HG03066 (cell line): Measurements from ENCODE around the gene SLC50A1.

Experiments used
- ATAC-seq: cut with Tn5 transposase; IDR thresholded peaks from one replicate; pipeline ENCODE4 v1.9.1; 2021; ENCODE audit warnings: low read depth; ENCODE audit not compliant: unreplicated experiment

Gene SLC50A1

DNA sequence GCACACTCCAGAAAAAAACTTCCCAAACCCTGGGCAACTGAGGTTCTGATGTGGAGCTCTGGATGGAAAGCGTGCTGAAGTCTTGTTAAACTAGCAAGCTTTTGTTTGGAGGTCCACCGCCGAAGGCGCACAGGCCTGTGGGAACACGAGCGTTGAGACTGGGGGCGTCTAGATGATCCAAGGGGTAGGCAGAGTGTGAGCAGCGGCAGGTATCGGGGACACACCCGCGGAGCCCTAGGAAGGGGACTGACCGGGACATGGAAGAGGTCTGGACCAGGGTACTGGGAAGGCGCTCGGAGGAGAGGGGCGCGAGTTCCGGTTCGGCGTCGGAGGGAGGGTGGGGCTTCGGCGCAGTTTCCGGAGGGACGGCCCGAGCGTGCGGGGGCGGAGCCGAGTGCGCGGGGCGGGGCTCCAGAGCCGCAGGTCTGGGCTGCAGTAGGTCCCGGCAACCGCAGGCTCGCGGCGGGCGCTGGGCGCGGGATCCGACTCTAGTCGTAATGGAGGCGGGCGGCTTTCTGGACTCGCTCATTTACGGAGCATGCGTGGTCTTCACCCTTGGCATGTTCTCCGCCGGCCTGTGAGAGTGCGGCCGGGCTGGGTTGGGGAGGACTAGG, at the start of gene SLC50A1:
Gene SLC50A1, plus strand, starts transcription at position 438 of the 614 bp plus-strand sequence. Its CDS starts 60 bp downstream, at position 498.
- ATAC-seq: peak; percentile 74

DNA sequence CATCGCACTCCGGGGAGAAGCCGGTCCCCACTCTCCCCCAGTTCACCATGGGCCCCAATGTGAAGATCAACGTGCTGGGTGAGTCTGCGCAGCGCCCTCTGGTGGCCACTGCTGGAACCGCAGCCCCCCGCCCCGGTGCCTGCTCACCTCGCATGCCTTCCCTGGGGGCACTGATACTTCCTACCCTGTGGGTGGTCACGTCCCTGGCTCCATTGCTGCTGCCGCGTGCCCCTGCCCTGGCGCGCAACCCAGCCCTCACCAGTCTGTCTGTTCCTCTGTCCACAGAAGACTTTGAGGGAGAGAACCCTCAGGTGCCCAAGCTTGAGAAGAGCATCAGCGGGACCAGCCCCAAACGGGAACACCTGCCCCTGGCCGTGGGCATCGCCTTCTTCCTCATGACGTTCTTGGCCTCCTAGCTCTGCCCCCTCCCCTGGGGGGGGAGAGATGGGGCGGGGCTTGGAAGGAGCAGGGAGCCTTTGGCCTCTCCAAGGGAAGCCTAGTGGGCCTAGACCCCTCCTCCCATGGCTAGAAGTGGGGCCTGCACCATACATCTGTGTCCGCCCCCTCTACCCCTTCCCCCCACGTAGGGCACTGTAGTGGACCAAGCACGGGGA, 49.4 kb upstream of the SLC50A1 start:
- ATAC-seq: no peak

DNA sequence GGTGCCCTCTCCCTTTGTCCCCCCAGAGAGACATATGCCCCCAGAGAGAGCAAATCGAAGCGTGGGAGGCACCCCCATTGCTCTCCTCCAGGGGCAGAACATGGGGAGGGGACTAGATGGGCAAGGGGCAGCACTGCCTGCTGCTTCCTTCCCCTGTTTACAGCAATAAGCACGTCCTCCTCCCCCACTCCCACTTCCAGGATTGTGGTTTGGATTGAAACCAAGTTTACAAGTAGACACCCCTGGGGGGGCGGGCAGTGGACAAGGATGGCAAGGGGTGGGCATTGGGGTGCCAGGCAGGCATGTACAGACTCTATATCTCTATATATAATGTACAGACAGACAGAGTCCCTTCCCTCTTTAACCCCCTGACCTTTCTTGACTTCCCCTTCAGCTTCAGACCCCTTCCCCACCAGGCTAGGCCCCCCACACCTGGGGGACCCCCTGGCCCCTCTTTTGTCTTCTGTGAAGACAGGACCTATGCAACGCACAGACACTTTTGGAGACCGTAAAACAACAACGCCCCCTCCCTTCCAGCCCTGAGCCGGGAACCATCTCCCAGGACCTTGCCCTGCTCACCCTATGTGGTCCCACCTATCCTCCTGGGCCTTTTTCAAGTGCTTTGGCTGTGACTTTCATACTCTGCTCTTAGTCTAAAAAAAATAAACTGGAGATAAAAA, 48.7 kb upstream of the SLC50A1 start:
- no peak for ATAC-seq

GRCh38 chr1:155091071-155092051, 44.3 kb upstream of the SLC50A1 start:
- ATAC-seq: no peak

- ATAC-seq: no peak
Observed at GRCh38 chr1:155092131-155092530, 43.5 kb upstream of the SLC50A1 start.

DNA sequence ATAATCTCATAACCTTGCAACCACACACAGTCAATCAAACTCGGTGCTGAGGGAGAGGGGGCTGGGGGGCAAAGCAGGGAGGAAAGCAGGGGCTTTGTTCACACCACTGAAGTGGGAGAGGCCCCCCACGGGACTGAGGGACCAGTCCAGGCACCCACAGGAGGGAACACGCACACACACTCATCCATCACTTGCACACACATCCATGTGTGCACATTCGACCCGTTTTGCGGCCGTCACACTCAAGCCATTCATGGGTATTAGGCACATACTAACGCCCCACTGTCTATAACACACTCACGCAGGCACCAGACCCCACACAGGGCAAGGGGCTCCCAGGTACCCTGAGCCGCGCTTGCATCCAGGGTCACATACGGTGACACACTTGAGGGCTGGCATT, 43.0 kb upstream of the SLC50A1 start:
- ATAC-seq: no peak

DNA sequence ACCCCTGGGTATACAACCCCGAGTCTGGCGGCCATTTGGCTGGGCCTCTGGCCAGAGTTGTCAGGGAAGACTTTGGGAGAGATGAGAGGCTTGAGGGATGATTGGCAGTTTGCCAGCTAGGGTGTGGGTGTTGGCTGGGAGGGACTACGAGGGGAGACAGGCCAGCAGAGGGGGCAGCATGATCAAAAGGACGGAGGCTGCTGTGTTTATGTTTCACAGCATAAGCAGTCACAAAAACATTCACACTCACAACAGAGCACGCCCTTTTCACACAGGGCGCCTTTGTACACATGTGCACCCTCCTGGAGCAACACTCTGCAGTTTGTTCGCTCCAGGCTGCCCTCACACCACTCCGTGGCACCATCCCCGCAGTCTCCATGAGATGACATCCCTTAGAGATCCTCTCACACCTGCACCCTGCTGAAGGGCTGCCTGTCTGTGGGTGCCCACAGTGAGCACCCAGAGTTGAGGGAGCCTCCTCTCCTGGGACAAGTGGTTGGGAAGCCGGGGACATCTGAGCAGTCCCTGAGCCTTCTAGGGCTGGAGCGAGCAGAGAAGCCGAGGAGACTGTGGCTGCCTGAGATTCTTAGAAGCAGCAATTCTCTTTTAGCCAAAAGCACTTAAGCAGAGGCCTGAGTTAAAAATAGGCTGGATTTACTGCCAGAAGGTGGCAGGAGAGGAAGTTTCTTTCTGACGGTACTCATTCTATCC, 41.6 kb upstream of the SLC50A1 start:
- no peak for ATAC-seq

- no peak for ATAC-seq
Observed at GRCh38 chr1:155094622-155094948, 41.1 kb upstream of the SLC50A1 start.

- ATAC-seq: no peak
Observed at GRCh38 chr1:155099331-155099730, 36.3 kb upstream of the SLC50A1 start.

DNA sequence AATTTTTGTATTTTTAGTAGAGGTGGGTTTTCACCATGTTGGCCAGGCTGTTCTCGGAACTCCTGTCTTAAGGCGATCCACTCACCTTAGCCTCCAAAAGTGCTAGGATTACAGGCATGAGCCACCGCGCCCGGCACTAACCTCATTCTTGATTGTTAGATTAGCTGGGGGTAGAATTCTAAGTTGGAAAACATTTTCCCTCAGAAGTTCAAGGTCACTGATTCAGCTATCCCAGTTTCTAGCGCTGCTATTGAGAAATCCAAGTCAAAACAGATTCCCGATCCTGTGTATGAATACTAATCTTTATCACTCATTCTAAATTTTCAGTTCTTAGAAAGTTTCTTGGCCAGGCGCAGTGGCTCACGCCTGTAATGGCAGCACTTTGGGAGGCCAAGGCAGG, 32.3 kb upstream of the SLC50A1 start:
- no peak for ATAC-seq

DNA sequence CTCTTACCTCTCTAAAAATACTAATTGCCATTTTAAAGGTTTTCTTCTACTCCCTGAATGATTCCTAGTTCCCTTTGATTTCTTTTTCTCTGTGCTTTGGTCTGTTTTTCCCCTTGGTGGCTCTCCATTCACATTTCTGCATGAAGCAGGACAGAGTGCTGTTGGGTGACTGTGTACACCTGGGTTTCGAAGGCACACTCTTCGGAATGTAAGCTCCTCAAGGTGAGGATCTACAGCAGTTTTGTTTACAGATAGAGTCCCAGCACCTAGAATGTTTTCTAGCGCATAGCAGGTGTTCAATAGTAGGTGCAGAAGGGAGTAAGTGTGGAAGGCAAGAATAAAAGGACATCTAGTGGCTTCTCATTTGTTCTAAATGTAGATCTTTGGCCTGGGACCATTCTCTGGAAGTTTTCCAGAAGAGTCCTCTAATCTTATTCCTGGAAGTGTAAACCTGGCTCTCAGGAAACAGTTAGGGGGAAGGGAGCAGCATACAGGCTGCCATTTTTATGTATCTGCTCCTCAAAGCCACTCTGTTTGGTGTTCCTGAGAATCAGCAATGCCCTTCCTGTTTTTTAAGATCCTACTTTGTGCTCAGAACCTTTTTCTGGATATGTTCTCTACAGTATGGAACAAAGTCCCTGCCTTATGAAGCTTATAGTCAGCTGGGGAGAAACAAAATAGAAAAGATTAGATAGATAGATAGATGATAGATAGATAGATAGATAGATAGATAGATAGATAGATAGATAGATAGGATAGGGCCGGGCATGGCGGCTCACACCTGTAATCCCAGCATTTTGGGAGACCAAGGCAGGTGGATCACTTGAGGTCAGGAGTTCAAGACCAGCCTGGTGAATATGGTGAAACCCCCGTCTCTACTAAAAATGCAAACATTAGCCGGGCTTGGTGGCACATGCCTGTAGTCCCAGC, 30.8 kb upstream of the SLC50A1 start:
- no peak for ATAC-seq

- no peak for ATAC-seq
Observed at GRCh38 chr1:155105604-155106011, 30.0 kb upstream of the SLC50A1 start.

GRCh38 chr1:155106862-155107261, 28.8 kb upstream of the SLC50A1 start:
- no peak for ATAC-seq

- ATAC-seq: no peak
Observed at GRCh38 chr1:155107309-155108264, 28.1 kb upstream of the SLC50A1 start.

DNA sequence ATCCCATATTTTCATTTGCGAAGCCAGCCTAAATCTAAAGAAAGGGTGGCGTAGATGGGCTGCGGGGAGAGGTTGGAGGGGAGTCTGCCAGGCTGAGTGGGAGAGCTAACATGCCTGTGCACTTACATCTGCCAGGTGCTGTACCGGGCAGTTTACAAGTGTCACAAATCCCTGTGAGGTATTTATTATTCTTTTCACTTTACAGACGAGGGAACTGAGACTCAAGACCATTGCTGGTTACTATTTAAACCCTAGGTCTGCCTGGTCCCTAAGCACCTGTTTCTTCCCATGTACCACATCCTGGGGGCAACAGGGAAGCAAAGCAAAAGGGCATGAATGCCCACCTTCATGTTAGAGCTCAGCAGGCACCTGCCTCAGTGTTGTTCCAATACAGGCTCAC, 27.4 kb upstream of the SLC50A1 start:
- ATAC-seq: no peak

- ATAC-seq: no peak
Observed at GRCh38 chr1:155110381-155110780, 25.3 kb upstream of the SLC50A1 start.

GRCh38 chr1:155110826-155111225, 24.8 kb upstream of the SLC50A1 start:
- no peak for ATAC-seq

GRCh38 chr1:155113450-155113980, 22.1 kb upstream of the SLC50A1 start:
- ATAC-seq: no peak
